ENCODE results near the gene TIPIN.

DNA sequence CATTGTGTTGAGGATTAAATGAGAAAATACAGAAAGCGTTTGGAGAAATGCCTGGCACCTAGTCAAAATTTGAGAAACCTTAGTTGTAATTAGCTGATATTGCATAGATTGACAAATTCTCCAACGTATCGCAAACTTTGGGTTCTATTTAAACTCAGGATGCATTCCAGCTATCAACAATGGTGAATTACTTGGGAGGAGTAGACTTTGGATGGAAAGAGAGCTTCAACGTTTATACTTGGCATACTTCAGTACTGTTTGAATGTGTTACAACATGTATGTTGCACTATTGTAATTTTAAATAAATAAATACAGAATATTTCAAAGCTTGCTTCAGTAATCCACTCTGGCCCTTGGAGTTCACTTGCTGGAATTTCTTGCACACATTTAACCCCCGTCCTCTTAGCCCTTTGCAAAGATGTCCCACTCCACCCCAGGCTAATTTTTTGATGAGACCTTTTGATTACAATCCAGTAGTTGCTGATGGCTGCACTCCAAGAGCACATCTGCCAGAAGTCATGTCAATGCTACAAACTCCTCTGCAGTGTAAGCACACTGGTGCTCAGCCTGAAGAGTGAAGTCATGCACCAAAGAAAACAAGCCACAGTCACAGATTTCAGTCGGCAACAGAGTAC lies 67.8 kb downstream of the TIPIN start:
- TF ChIP-seq CTCF (IDR thresholded peaks at IDR 0.05) (no peak), POLR2A (IDR thresholded peaks at IDR 0.05) (no peak)
